HG03196 (cell line): ENCODE data around the gene THAP3.

ENCODE experiments used
- ATAC-seq: cut with Tn5 transposase; IDR thresholded peaks from one replicate; pipeline ENCODE4 v1.9.1; 2021; ENCODE audit not compliant: unreplicated experiment

THAP3 gene

DNA sequence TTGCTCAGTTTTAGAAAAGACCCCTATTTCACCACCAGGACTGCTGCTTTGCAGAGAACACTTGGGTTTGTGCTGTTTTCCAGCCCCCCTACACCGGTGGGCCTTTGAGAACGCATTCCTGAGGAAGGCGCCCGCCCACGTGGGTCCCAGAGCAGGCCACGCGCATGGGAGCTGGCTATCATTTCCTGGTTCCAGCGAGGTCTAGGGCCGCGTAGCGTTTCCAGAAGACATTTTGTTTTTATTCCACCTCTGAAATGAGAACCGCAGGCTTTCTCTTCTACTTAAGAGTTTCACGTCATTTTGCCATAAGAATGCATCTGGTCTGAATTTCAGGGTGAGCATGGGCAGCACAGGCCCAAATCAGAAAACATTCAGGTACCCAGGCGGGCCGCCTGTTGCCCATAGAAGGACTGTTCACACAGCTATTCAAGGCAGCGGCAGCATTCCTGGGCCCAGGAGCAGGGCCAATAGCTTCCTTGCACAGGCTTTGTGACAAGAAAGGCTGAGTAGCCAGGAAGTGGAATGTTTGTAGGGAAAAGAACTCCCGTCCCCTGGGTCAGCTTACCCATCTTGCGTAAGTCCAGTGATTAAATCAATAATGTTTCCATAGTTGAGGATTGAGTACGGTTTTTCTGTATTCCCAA lies 20.6 kb upstream of the THAP3 start:
- ATAC-seq: no peak

- peak; percentile 41 for ATAC-seq
Observed at GRCh38 chr1:6612641-6613360, 11.9 kb upstream of the THAP3 start.

GRCh38 chr1:6613361-6614018 lies 11.2 kb upstream of the THAP3 start, which contains the start of gene PHF13:
PHF13 (plus strand) TSS chr1:6613731; CDS start chr1:6614067, 336 bp downstream.
- peak; percentile 93 for ATAC-seq

GRCh38 chr1:6614019-6614928 lies 10.4 kb upstream of the THAP3 start:
- no peak for ATAC-seq

DNA sequence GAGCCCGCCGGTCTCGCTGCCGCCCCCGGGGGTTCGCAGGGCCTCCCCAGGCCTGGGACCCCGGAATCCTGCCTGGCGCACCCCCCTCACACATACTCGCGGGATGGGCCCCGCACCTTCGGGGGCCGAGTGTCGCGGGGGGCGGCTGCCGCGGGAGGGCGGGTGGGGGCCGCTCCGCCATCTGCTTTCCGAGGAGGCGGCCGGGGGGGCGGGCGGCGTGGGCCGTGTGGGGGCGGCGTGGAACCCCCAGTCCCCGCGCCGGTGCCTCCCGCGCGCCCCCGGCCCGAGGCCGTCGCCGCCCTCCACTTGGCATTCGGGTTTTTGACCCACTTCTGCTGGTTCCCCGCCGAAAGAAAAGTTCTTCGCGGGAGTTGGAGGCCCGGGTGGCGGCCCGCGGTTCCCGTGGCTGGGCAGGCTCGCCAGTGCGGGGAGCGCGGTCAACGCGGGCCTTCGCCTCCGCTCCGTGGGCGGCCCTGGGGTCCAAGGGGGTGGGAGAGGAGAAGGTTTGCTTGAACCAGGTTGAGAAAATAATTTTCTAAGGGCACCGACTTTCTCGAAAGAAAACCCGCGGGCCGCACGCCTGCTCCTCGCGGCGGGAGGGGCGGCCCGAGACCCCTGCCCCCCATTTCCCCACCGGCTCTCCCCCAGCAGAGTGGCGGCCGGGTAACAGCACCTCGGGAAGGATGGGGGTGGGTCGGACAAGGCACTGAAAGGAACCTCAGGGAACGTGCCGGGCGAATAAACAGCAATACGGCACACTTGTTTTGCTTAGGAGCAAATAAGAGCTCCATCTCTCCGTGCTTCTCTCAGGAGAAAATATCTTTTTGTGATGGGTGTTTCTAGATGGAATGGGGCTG lies 9.5 kb upstream of the THAP3 start:
- ATAC-seq: no peak

- ATAC-seq: no peak
Observed at GRCh38 chr1:6619045-6619444, 5.6 kb upstream of the THAP3 start.

GRCh38 chr1:6621429-6622391 lies 3.0 kb upstream of the THAP3 start:
- ATAC-seq: no peak

- no peak for ATAC-seq
Observed at GRCh38 chr1:6622396-6623152, 2.1 kb upstream of the THAP3 start.

GRCh38 chr1:6623269-6623965 lies 1.3 kb upstream of the THAP3 start:
- no peak for ATAC-seq

DNA sequence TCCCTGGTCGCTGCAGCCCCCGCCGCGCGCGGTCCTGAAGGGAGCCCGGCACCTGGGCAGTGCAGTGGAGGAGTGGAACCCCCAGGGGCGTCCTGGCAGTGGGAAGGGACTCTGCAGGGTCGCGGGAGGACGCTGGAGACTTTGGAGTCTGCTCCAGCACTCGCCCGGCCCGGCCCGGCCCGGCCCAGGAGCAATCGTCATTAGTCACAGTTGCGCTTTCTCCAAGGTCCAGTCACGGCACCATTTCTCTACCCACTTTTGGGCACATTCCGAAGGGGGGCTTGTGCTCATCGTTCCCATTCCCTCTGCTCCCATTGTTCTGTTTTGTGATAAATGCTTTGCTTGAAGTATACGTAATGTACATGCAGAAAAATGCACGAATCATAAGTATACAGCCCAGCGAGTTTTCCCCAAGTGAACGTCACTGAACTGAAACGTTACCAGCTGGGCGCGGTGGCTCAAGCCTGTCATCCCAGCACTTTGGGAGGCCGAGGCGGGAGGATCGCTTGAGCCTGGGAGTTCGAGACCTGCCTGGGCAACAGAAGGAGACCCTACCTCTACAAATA lies 999 bp downstream of the THAP3 start:
- peak; percentile 19 for ATAC-seq

DNA sequence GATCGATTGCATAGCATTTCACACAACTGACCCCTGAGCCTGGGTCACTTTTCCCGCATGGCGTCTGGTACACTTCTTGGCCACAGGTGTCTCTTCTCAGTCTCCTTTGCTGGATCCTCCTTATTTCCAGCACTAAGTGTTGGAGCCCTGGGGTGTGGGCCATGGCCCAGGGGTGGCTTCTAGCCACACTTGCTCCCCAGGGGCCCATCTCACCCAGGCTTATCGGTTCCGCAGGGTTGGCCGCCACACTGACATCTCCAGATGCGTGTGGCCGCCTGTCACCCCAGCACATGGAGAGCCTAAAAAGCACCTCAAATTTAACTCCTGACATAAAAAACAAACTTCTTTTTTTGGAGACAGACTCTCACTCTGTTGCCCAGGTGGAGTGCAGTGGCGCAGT lies 2.4 kb downstream of the THAP3 start:
- no peak for ATAC-seq

DNA sequence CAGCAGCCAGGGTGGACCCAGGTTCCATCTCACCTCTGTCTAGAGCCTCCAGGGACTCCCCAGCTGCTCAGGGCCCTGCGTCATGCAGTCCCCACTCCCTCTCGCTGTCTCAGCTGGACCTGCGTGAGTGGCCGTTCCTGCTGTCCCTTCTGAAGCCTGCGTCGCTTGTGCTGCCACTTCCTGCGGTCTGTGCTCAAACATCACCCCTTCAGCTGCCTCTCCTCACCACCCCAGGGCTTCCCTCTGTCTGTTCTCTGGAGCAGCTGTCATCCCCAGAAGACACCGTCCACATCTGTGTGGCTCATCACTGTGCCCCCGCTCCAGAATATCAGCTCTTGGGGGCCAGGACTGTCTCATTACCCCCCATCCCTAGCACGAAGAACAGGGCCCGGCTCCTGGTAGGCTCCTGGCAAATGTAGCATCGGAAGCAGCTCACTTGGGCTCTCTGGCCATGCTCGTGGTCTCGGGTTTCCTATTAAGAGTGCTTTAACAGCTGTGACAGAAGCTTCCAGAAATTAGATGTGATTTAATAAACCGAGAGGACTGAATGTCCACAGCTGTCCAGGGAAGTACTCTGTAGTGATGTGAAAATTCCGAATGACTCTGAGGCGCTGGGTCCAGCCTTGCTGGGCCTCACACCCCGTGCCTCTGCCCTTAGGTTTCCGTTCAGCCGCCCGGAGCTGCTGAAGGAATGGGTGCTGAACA lies 3.3 kb downstream of the THAP3 start:
- no peak for ATAC-seq

- no peak for ATAC-seq
Observed at GRCh38 chr1:6628971-6629479, 4.4 kb downstream of the THAP3 start.

DNA sequence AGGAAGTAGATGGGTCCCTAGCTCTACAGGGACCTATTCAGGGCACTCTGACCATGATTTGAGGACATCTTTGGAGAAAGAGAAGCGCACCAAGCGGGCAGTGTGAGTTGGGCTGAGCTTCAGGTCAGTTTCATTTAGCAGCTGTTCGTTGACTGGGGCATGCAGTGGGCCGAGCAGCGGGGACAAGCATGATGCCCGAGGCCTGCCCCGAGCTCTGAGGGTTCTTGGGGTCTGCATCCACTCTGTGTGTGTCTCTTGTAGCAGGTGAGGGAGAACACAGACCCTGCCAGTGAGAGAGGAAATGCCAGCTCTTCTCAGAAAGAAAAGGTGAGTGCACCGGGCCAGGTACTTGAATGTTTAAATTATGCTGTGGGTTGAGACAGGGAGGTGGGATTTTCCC lies 5.4 kb downstream of the THAP3 start:
- ATAC-seq: no peak

- no peak for ATAC-seq
Observed at GRCh38 chr1:6631058-6631457, 6.4 kb downstream of the THAP3 start.
